DMS153 (cell line): Measurements from ENCODE around the gene BHLHE23.

Source experiments
- DNase-seq: peaks from one replicate; lab custom pipeline; 2025; lab: John Stamatoyannopoulos, UW

Gene BHLHE23

GRCh38 chr20:63006540-63007359 lies at the start of gene BHLHE23:
BHLHE23 (minus strand) TSS chr20:63006964; CDS start chr20:63006774, 190 bp downstream.
- no peak for DNase-seq

DNA sequence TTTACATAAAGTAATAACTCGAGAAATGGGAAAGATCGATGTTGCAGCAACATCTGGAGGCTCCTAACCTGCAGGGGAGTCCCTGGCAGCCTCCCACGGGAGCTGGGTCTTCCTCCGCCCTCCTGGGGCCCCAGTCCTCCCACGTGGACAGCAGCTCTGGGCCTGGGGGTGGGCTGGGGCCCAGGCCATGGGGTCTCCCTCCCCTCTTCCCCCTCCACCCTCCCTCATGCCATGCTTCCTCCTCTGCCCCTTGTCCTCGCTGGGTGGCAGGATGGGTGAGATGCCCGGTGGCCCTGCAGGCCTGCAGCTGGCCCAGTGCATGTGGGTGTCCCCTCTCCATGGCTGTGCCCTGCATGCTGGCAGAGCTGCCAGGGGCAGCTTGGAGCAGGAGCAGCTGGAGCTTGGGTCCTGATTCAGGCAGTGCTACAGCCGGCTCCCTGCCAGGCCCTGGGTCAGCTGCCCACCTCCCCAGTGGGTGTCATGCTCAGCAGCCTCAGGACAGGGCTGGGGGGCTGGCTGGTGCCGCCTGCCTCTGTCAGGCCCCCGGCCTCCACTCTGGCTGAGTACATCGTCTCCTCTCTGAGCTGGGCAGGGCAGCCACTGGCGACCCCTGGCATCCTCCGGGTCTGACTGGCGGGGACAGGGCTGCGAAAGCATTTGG lies 48.9 kb upstream of the BHLHE23 start:
- DNase-seq: no peak

GRCh38 chr20:63054681-63055240 lies 48.0 kb upstream of the BHLHE23 start:
- no peak for DNase-seq

GRCh38 chr20:63054103-63054474 lies 47.3 kb upstream of the BHLHE23 start:
- DNase-seq: no peak

- no peak for DNase-seq
Measured at GRCh38 chr20:63053432-63054102, 46.8 kb upstream of the BHLHE23 start.

GRCh38 chr20:63052571-63053431 lies 46.0 kb upstream of the BHLHE23 start:
- no peak for DNase-seq

GRCh38 chr20:63051911-63052310 lies 45.1 kb upstream of the BHLHE23 start:
- DNase-seq: no peak

DNA sequence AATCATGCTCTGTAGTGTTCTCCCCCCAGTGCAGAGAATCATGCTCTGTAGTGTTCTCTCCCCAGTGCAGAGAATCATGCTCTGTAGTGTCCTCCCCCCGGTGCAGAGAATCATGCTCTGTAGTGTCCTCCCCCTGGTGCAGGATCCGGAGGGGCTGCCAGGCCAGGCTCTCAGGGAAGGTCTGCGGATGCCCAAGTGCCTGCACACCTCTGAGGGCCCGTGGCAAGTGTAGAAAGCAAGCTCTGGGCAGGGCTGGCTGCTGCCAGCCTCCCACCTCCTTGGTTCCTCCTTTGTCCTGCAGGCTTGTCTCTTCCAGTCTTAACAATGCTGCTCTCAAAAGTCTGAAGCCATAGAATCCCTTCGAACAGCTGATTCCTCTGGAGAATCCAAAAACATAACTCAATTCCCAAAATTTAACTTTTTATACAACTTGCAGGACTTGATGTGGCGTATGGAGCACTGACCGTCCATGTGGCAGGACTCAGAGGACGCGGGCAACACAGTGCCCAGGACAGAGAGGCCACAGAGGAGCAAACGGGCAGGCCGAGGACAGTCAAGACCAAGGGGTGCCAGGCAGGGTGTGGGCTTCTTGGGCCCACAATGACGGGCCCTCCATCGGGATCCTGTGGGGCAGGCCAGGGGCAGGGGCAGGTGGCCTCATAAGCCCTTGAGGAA lies 44.6 kb upstream of the BHLHE23 start:
- no peak for DNase-seq

- no peak for DNase-seq
Measured at GRCh38 chr20:63050406-63050805, 43.6 kb upstream of the BHLHE23 start.

GRCh38 chr20:63049561-63050221 lies 42.9 kb upstream of the BHLHE23 start:
- DNase-seq: no peak

DNA sequence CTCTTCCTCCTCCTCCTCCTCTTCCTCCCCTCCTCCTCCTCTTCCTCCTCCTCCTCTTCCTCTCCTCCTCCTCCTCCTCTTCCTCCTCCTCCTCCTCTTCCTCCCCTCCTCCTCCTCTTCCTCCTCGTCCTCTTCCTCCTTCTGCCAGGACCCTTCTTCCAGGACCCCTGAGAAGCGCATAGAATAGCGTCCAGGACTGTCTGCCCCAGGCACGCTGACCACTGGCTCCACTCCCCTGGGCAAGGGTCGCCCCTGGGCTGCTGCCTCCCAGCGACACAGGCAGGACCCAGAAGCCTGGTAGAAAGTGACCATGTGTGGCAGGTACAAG lies 42.4 kb upstream of the BHLHE23 start:
- DNase-seq: no peak

DNA sequence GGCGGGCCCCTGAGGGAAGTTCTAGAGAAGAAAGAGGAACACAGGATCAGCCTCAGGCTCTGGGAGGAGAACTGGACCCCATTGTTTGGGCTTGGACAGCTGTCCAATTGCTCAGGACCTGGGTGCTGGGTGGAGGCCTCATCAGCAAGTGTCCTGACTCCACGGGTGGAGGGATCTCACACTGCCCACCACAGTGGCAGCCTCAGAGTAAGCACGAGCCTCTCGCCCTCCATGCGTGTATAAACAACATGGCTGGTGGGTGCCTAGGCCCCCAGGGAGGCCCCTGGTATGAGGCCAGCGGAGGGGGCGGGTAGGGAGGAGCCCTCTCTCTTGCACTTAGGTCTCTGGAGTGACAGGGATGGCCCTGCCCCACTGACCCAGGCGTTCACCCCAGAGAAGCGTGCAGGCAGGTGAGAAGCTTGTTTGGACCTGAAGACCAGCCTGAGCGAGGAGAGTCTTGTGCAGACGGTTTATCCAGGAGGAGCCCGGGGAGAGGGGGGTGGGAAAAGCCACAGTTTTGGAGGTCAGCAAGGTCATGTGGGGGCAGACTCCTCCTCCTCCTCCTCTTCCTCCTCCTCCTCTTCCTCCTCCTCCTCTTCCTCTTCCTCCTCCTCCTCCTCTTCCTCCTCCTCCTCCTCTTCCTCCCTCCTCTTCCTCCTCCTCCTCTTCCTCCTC lies 41.9 kb upstream of the BHLHE23 start:
- no peak for DNase-seq

DNA sequence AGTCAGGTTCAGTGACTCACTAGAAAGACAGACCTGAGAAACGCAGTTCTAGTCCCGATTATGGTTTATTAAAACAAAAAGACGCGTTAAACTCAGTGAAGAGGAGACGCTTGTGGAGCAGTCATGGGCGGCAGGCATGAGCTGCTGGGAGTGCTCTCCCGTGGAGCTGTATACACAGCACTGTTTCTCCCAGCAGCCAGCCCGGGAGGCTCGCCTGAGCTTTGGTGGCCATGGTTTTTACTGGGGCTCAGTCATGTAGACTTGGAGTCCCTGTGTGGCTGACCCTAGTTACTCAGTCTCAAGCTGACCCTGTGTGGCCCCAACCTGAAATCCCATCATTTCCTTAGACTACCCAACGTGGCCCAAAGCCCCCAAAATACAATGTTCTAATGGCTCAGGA lies 41.2 kb upstream of the BHLHE23 start:
- DNase-seq: no peak

DNA sequence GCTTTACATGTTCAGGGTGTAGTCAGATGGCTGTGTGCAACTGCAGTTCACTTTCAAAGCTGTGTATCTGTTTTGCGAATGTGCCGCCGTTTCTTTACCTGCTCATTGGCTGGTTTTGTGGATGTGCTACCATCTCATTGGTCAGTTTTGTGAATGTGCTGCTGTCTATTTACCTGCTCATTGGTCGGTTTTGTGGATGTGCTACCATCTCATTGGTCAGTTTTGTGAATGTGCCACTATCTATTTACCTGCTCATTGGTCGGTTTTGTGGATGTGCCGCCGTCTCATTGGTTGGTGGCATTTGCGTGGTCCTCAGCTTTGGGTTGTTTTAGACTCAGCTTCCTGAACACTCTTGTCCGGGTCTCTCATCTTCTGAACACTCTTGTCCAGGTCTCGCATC lies 40.5 kb upstream of the BHLHE23 start:
- DNase-seq: no peak

DNA sequence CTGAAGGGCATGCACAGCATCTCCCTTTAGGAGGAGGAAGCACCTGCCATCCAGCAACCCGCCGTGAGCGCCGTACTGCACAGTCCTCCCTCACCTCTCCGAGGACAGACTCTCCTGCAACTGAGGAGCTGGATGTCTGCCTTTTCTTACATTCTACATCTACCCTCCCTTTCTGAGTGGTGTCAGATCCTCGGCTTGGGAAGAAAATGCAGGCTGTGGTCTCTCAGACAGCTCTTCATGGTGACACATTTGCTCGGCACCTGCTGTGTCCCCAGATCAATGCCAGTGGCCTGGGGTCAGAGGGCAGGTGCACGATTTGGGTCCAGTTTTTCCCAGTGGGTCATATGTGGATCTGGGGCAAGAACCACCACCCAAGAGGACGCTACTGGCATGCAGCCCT lies 40.1 kb upstream of the BHLHE23 start:
- no peak for DNase-seq

DNA sequence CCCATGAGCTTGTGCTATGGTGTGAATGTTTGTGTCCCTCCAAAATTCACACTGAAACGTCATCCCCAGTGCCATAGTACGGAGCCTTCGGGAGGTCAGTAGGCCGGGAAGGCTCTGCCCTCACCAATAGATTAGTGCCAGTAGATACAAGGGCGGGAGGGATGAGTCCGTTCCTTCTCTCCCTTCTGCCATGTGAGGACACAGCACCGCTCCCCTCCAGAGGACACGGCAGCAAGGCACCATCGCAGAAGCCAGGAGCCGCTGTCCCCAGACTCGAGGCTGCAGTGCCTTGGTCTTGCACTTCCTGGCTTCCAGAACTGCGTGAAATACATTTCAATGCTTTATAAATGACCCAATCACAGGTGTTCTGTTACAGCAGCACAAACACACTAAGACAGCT lies 39.2 kb upstream of the BHLHE23 start:
- DNase-seq: no peak

- DNase-seq: no peak
Measured at GRCh38 chr20:63045401-63045800, 38.6 kb upstream of the BHLHE23 start.

- no peak for DNase-seq
Measured at GRCh38 chr20:63044605-63045004, 37.8 kb upstream of the BHLHE23 start.

DNA sequence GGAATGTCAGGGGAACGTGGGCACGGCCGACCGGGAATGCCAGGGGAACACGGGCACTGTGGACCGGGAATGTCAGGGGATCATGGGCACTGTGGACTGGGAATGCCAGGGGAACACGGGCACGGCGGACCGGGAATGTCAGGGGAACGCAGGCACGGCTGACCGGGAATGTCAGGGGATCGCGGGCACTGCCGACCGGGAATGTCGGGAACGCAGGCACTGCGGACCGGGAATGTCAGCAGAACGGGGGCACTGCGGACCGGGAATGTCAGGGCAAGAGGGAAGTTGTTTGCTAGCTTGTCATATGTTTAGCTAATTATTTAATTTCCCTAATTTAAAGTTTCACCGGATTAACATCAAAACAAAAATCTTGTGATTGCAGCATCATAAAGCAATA lies 37.4 kb upstream of the BHLHE23 start:
- no peak for DNase-seq
